ENCODE data around the gene GPR107.
A peak's percentile ranks its signal among the peaks of the same experiment; 100 is the strongest.

Gene GPR107

GRCh38 chr9:130142641-130143040 lies 88.9 kb downstream of the GPR107 start:
- TF ChIP-seq, protein P1, sequence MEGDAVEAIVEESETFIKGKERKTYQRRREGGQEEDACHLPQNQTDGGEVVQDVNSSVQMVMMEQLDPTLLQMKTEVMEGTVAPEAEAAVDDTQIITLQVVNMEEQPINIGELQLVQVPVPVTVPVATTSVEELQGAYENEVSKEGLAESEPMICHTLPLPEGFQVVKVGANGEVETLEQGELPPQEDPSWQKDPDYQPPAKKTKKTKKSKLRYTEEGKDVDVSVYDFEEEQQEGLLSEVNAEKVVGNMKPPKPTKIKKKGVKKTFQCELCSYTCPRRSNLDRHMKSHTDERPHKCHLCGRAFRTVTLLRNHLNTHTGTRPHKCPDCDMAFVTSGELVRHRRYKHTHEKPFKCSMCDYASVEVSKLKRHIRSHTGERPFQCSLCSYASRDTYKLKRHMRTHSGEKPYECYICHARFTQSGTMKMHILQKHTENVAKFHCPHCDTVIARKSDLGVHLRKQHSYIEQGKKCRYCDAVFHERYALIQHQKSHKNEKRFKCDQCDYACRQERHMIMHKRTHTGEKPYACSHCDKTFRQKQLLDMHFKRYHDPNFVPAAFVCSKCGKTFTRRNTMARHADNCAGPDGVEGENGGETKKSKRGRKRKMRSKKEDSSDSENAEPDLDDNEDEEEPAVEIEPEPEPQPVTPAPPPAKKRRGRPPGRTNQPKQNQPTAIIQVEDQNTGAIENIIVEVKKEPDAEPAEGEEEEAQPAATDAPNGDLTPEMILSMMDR (conservative IDR thresholded peaks at IDR 0.05; ENCODE audit: low read length) = no peak
- no peak for DNase-seq (ENCODE audit: low read depth)

GRCh38 chr9:130143279-130143893 lies 89.7 kb downstream of the GPR107 start:
- no peak for DNase-seq (ENCODE audit: low read depth)
- no peak overlapping the region for H3K4me3 ChIP-seq (ENCODE audit: low read length)
- TF ChIP-seq, protein P1 (conservative IDR thresholded peaks at IDR 0.05; ENCODE audit: low read length) = no peak

More at GRCh38 chr9:130142641-130143040, 88.9 kb downstream of the GPR107 start:
- no peak overlapping the region for H3K4me3 ChIP-seq (ENCODE audit: low read length)

DNA sequence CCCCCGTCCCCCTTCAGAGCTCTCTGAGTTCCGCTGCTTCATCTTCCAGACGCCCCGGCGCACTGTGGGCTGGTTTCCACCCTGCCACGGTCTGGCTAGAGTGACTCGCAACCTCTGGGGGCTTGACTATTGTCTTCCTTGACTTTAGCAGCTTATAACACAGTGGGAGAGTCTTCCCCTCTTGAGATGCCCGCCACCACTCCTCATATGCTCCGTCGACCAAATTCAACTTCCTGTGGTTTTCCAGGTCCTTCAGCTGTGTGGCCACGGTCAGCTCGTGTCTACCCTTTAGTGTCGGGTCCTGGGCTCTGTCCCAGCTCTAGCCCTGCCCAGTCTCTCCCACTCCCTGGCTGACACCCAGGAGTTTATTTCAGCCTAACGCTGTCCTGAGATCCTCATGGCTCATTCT lies 90.3 kb downstream of the GPR107 start:
- peak; percentile 31 for DNase-seq (ENCODE audit: low read depth)
- TF ChIP-seq, protein P1 (conservative IDR thresholded peaks at IDR 0.05; ENCODE audit: low read length) = no peak

DNA sequence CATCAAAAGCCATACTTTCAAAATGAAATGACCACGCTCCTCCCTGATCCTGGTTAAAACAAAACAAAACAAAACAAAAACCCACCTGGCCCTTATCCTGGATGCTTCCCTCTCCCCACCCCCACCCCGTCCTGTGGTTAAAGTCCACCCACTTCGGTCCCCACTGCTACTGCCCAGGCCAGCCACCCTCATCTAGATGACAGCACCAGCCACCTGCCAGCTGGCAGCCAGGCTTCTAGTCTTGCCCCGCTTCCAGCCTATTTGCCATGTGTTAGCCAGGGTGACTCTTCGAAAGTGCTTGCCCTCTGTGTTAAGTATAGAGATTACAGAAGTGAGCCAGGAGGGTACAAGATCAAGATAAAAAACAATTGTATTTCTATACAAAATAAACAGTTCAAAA lies 91.0 kb downstream of the GPR107 start:
- H3K4me3 ChIP-seq (ENCODE audit: low read length) = no peak overlapping the region

More for the DNA sequence above, 90.3 kb downstream of the GPR107 start:
- H3K4me3 ChIP-seq (ENCODE audit: low read length) = no peak overlapping the region; the same call in 1 of the 2 replicates

DNA sequence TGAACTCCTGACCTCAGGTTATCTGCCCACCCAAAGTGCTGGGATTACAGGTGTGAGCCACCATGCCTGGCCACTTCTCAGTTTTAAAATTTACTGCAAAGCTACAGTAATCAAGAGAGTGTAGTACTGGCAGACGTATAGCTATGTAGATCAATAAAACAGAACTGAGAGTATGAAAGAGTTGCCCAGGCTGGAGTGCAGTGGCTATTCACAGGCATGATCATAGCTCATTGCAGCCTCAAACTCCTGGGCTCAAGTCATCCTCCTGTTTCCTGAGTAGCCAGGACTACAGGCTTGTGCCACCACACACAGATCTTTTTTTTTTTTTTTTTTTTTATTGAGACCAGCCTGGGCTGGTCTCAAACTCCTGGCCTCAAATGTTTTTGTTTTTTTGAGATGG lies 92.0 kb downstream of the GPR107 start:
- TF ChIP-seq, protein P1 (conservative IDR thresholded peaks at IDR 0.05; ENCODE audit: low read length) = no peak
- no peak for DNase-seq (ENCODE audit: low read depth)
- no peak overlapping the region for H3K4me3 ChIP-seq (ENCODE audit: low read length)

More for the DNA sequence above, 91.0 kb downstream of the GPR107 start:
- no peak for DNase-seq (ENCODE audit: low read depth)
- TF ChIP-seq, protein P1 (conservative IDR thresholded peaks at IDR 0.05; ENCODE audit: low read length) = no peak

DNA sequence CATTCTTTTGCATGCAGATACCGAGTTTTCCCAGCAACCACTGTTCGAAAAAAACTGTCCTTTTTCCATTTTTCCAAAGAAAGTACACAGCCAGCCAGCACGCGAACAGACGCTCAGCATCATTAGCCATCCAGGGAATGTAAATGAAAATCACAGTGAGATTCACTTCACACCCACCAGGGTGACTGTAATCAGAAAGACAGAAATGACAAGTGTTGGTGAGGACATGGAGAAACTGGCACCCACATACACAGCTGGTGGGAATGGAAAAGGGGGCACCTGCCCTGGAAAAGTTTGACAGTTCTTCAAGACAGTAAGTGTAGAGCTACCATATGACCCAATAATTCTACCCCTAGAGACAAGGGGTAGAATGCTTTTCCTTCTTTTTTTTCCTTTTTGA lies 93.5 kb downstream of the GPR107 start:
- TF ChIP-seq, protein P1 (conservative IDR thresholded peaks at IDR 0.05; ENCODE audit: low read length) = no peak
- DNase-seq (ENCODE audit: low read depth) = no peak
- no peak overlapping the region for H3K4me3 ChIP-seq (ENCODE audit: low read length)

- H3K4me3 ChIP-seq (ENCODE audit: low read length) = no peak overlapping the region
- TF ChIP-seq, protein P1 (conservative IDR thresholded peaks at IDR 0.05; ENCODE audit: low read length) = no peak
- no peak for DNase-seq (ENCODE audit: low read depth)
Observed at GRCh38 chr9:130147910-130148309, 94.2 kb downstream of the GPR107 start.
